HepG2 (cell line): ENCODE data around the gene WEE1. TPM values are rescaled to one million over a fixed set of nuclear protein-coding genes. Genes with fewer than 3 reads are reported as not detected.

Experiments used
- GATAD1 ChIP-seq: IDR thresholded peaks from 2 replicates; pipeline ENCODE4 v1.6.1; 2016; ENCODE audit warnings: missing genetic modification reagents, missing compliant biosample characterization
- HDAC6 ChIP-seq: fragments of 200-600 bp; sonication (generic); IDR thresholded peaks from 2 replicates; pipeline ENCODE4 v1.7.0; 2017; ENCODE audit warnings: mild to moderate bottlenecking, antibody characterized with exemption, low read length, low read depth
- HOXA3 ChIP-seq: sonication (generic); formaldehyde crosslinking; IDR thresholded peaks from 2 replicates; pipeline ENCODE4 v1.5.0; 2020; ENCODE audit warnings: missing genetic modification reagents
- KDM6A ChIP-seq: IDR thresholded peaks from 2 replicates; pipeline ENCODE4 v1.6.1; 2016; ENCODE audit warnings: low read depth
- PAX8 ChIP-seq: sonication (generic); formaldehyde crosslinking; IDR thresholded peaks from 2 replicates; pipeline ENCODE4 v1.8.0; 2022; ENCODE audit warnings: mild to moderate bottlenecking, missing genetic modification reagents, borderline replicate concordance
- SMC3 ChIP-seq: IDR thresholded peaks from 2 replicates; pipeline ENCODE4 v1.6.1; 2011; ENCODE audit warnings: low read length, improper control_type of control experiment
- TCF7 ChIP-seq: sonication (generic); IDR thresholded peaks from 2 replicates; pipeline ENCODE4 v1.6.1; 2016; ENCODE audit warnings: antibody characterized with exemption, low read depth
- ZNF326 ChIP-seq: sonication (generic); formaldehyde crosslinking; IDR thresholded peaks from 2 replicates; pipeline ENCODE4 v1.4.0; 2020; ENCODE audit warnings: missing genetic modification reagents, borderline replicate concordance
- ZNF615 ChIP-seq: sonication (generic); formaldehyde crosslinking; IDR thresholded peaks from 2 replicates; pipeline ENCODE4 v1.5.0; 2020; ENCODE audit warnings: mild to moderate bottlenecking, missing genetic modification reagents, borderline replicate concordance
- ZNF780A ChIP-seq: sonication (generic); formaldehyde crosslinking; IDR thresholded peaks from 2 replicates; pipeline ENCODE4 v1.8.0; 2022; ENCODE audit warnings: mild to moderate bottlenecking, missing genetic modification reagents, moderate library complexity
- polyA plus RNA-seq, 8 experiments: library from polyadenylated mRNA; depleted of rRNA in 3 of 8; stranded (reverse) in 7 of 8; unstranded in 1 of 8; fragments of >200 nt; fragmentation: Illumina TruSeq in 4 of 8; extraction: Trizol in 4 of 8; gene quantifications; 2 replicates each; pipeline versions ENCODE4 v1.2.1 to v1.2.3, GENCODE V29; 2011 to 2016; ENCODE audit warnings: low read depth in 4 of 8, missing spikeins in 1 of 8, mixed read lengths in 1 of 8; ENCODE audit not compliant: insufficient read depth in 1 of 8
- total RNA-seq, 5 experiments: library from RNA; depleted of rRNA; stranded (reverse); fragments of >200 nt; fragmentation: Illumina TruSeq; extraction: Trizol; gene quantifications; 2 replicates each; pipeline ENCODE4 v1.2.3, GENCODE V29; 2016; ENCODE audit warnings: low read depth in 1 of 5
- TF ChIP-seq, protein P1 (sequence below): sonication (generic); formaldehyde crosslinking; IDR thresholded peaks from 2 replicates; pipeline ENCODE4 v1.4.0; 2020; ENCODE audit warnings: mild to moderate bottlenecking, missing genetic modification reagents
- TF ChIP-seq, protein P2 (sequence below): sonication (generic); formaldehyde crosslinking; IDR thresholded peaks from 2 replicates; pipeline ENCODE4 v1.4.0; 2020; ENCODE audit warnings: missing genetic modification reagents, borderline replicate concordance
- TF ChIP-seq, protein P3 (sequence below): sonication (generic); formaldehyde crosslinking; IDR thresholded peaks from 2 replicates; pipeline ENCODE4 v1.4.0; 2020; ENCODE audit warnings: missing genetic modification reagents, borderline replicate concordance

Gene WEE1
- total and polyA plus RNA-seq, 2 of the 13 experiments (the other 11 are each of a cell fraction or from before 2014, with no cell fraction given) = 31.4 to 63.7 TPM

DNA sequence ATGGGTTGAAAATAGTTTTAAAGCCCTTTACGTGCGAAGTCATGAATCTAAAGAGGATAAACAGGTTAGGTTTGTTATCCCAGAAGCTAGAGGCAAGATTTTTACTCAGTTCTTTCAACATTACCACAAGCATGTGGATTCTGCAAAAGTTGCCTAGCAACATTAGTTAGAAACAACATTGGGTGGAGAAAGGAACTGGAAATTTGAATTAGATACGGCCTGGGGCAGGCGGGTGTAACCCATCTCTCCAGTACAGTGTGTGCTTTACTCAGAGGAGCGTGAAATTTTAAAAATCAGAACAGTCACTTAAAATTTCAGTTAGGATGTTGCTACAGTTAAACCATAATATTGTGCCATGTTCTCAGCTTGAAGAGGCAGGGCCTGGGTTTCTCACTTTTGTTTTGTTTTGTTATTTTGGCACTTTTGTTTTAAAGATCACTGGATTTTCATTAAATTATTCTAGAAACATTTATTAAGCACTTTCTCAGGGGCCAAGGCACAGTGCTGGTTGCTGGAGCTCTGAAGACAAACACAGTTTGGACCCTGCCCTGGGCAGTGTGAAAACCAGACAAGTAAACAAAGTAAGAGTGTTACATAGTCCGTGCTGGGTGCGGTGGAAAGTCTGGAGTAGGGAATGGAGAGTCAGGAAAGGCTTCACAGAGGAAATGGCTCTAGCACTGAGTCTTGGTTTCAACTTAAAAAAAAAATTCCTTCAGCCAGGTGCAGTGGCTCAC is 4.4 kb upstream of the WEE1 start (continued):
- TF ChIP-seq TCF7 (peak; percentile 55), PAX8 (CRISPR knock-in tag) (no peak; the same call in 1 of the 2 replicates), ZNF780A (CRISPR knock-in tag) (no peak), KDM6A (CRISPR knock-in tag) (peak; percentile 97), ZNF326 (CRISPR knock-in tag) (no peak), ZNF615 (0 out of 2 replicates have a peak, but pooled peaks have one; percentile 76), HOXA3 (peak; percentile 90), HDAC6 (0 out of 2 replicates have a peak, but pooled peaks have one; percentile 36), SMC3 (peak; percentile 43; the same call in 1 of the 2 replicates), GATAD1 (CRISPR knock-in tag) (peak; percentile 77)
- TF ChIP-seq, protein P1, sequence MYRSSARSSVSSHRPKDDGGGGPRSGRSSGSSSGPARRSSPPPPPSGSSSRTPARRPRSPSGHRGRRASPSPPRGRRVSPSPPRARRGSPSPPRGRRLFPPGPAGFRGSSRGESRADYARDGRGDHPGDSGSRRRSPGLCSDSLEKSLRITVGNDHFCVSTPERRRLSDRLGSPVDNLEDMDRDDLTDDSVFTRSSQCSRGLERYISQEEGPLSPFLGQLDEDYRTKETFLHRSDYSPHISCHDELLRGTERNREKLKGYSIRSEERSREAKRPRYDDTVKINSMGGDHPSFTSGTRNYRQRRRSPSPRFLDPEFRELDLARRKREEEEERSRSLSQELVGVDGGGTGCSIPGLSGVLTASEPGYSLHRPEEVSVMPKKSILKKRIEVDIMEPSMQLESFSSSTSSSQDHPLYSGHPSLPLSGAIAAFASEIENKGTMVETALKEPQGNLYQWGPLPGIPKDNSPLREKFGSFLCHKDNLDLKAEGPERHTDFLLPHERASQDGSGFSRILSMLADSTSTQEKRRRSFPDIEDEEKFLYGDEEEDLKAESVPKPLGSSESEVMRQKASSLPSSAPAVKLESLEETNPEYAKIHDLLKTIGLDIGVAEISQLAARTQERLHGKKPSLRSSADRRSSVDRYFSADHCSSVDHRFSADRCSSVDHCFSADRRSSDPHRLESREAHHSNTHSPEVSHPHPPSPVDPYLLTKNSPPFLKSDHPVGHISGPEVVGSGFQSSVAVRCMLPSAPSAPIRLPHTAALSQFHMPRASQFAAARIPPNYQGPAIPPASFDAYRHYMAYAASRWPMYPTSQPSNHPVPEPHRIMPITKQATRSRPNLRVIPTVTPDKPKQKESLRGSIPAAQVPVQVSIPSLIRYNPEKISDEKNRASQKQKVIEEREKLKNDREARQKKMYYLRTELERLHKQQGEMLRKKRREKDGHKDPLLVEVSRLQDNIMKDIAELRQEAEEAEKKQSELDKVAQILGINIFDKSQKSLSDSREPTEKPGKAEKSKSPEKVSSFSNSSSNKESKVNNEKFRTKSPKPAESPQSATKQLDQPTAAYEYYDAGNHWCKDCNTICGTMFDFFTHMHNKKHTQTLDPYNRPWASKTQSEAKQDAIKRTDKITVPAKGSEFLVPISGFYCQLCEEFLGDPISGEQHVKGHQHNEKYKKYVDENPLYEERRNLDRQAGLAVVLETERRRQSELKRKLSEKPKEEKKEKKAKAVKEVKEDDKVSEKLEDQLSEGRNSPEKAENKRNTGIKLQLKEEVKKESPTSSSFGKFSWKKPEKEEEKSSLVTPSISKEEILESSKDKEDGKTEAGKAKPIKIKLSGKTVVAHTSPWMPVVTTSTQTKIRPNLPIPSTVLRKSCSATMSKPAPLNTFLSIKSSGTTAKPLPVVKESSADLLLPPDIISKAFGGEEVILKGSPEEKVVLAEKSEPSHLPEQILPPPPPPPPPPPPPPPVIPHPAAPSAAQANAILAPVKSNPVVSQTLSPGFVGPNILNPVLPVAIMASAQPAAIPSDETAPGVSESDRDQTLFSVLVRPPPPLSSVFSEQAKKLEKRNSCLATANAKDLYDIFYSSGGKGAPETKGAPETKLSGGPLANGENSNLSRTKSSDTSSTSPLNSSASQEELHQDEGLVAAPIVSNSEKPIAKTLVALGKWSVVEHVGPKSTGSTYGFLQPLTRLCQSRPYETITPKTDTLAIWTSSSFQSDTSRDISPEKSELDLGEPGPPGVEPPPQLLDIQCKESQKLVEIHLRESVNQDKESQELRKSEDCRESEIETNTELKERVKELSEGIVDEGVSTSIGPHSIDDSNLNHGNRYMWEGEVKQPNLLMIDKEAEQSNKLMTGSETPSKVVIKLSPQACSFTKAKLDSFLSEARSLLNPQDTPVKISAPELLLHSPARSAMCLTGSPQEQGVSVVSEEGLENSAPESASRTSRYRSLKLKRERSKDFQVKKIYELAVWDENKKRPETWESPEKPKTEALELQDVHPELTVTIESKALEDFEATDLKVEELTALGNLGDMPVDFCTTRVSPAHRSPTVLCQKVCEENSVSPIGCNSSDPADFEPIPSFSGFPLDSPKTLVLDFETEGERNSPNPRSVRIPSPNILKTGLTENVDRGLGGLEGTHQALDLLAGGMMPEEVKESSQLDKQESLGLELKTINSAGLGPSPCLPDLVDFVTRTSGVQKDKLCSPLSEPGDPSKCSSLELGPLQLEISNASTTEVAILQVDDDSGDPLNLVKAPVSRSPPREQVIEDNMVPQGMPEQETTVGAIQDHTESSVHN (CRISPR knock-in tag) = no peak
- TF ChIP-seq, protein P2, sequence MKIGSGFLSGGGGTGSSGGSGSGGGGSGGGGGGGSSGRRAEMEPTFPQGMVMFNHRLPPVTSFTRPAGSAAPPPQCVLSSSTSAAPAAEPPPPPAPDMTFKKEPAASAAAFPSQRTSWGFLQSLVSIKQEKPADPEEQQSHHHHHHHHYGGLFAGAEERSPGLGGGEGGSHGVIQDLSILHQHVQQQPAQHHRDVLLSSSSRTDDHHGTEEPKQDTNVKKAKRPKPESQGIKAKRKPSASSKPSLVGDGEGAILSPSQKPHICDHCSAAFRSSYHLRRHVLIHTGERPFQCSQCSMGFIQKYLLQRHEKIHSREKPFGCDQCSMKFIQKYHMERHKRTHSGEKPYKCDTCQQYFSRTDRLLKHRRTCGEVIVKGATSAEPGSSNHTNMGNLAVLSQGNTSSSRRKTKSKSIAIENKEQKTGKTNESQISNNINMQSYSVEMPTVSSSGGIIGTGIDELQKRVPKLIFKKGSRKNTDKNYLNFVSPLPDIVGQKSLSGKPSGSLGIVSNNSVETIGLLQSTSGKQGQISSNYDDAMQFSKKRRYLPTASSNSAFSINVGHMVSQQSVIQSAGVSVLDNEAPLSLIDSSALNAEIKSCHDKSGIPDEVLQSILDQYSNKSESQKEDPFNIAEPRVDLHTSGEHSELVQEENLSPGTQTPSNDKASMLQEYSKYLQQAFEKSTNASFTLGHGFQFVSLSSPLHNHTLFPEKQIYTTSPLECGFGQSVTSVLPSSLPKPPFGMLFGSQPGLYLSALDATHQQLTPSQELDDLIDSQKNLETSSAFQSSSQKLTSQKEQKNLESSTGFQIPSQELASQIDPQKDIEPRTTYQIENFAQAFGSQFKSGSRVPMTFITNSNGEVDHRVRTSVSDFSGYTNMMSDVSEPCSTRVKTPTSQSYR (CRISPR knock-in tag) = 0 out of 2 replicates have a peak, but pooled peaks have one; percentile 38
- TF ChIP-seq, protein P3, sequence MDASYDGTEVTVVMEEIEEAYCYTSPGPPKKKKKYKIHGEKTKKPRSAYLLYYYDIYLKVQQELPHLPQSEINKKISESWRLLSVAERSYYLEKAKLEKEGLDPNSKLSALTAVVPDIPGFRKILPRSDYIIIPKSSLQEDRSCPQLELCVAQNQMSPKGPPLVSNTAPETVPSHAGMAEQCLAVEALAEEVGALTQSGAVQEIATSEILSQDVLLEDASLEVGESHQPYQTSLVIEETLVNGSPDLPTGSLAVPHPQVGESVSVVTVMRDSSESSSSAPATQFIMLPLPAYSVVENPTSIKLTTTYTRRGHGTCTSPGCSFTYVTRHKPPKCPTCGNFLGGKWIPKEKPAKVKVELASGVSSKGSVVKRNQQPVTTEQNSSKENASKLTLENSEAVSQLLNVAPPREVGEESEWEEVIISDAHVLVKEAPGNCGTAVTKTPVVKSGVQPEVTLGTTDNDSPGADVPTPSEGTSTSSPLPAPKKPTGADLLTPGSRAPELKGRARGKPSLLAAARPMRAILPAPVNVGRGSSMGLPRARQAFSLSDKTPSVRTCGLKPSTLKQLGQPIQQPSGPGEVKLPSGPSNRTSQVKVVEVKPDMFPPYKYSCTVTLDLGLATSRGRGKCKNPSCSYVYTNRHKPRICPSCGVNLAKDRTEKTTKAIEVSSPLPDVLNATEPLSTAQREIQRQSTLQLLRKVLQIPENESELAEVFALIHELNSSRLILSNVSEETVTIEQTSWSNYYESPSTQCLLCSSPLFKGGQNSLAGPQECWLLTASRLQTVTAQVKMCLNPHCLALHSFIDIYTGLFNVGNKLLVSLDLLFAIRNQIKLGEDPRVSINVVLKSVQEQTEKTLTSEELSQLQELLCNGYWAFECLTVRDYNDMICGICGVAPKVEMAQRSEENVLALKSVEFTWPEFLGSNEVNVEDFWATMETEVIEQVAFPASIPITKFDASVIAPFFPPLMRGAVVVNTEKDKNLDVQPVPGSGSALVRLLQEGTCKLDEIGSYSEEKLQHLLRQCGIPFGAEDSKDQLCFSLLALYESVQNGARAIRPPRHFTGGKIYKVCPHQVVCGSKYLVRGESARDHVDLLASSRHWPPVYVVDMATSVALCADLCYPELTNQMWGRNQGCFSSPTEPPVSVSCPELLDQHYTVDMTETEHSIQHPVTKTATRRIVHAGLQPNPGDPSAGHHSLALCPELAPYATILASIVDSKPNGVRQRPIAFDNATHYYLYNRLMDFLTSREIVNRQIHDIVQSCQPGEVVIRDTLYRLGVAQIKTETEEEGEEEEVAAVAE (CRISPR knock-in tag) = peak; percentile 60; the same call in 1 of the 2 replicates
